HG03139 (cell line): Measurements from ENCODE around the gene SSC4D.

Source experiments
- ATAC-seq: cut with Tn5 transposase; IDR thresholded peaks from one replicate; pipeline ENCODE4 v1.9.1; 2021; ENCODE audit not compliant: unreplicated experiment

The SSC4D gene

DNA sequence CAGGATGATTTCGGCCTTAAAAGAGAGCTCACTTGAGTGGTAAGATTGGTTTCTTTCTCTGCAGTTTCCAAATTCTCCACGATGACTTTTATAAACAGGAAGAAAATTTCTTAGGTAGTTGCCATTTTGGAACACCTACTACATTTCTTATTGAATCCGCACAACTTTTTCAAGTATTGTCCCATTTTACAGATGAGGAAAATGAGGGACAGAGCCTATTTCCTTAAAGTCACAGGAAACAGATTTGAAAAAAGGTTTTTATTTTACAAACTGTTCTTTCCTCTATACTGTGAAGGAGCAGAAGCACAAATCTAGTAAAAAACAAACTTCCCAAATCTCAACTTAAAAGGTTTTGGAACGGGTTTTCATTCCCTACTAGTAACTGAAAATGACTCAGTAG is 53.4 kb downstream of the SSC4D start:
- no peak for ATAC-seq

- no peak for ATAC-seq
Observed at GRCh38 chr7:76354981-76355730, 54.3 kb downstream of the SSC4D start.

DNA sequence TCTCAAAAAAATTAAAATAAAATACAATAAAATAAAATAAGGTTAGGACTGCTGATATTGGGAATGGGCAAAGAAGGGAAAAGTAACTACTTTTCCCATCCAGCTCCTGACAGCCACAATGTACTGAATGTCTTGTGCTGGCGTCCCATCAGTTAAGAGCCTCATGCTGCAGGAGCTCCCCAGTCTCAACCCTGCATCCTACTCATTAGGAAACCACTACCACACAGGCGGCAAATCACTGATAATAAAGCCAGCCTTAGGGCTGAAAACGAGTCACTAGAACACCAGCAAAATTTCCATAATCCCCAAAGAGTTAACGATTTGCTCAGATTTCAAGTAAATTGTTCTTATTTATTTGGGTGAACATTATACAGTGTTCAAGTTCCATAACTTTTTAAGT is 55.0 kb downstream of the SSC4D start:
- ATAC-seq: no peak

- ATAC-seq: no peak
Observed at GRCh38 chr7:76353744-76354143, 55.8 kb downstream of the SSC4D start.

DNA sequence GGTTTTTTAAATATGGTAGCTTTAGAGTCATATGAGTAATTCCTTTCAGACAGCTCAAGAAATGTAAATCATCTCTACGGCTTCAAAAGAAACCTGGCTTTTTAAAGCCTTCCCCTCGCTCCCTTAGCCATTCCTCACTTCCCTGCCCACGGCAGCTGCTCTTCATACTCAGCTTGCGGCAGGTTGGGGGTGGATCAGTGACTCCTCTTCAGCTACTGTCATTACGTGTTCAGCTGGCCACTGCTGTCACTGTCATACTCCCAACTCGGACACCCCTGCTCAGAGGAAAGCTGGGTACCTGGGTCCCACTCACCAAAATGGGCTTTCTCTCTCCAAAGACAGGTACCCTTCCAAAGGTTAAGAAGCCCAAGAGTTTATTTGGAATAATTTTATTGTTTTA is 57.3 kb downstream of the SSC4D start:
- no peak for ATAC-seq

DNA sequence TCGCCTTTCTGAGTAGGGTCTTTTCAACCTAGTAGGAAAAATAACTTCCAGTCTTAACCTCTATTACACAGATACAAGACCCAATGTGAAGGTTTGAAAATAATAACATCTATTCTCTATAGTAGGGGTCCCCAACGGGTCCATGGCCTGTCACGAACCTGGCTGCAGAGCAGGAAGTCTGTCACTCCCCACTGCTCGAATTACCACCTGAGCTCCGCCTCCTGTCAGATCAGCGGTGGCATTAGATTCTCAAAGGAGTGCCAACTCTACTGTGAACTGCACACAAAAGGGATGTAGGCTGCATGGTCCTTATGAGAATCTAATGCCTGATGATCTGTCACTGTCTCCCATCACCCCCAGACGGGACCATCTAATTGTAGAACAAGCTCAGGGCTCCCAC is 58.1 kb downstream of the SSC4D start:
- no peak for ATAC-seq

DNA sequence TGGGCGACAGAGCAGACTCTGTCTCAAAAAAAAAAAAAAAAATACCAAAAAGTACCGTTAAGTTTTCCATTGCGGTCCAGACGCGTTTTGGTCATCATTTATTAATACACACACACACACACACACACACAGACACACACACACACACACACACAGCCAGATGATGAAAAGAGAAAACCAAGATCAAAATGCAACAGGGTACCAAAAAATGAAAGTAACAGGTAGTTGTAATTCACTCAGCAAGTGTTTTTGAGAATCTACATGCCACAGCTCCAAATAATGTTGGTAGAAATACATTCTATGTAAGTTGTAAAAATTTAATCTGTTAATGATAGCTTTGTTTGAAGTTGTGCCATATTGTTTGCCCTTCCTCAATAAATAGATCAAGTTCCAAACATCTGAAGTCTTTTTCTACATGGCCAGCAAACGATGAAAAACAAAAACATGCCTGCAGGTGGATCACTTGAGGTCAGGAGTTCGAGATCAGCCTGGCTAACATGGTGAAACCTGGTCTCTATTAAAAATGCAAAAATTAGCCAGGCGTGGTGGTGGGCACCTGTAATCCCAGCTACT is 60.1 kb downstream of the SSC4D start:
- ATAC-seq: no peak

DNA sequence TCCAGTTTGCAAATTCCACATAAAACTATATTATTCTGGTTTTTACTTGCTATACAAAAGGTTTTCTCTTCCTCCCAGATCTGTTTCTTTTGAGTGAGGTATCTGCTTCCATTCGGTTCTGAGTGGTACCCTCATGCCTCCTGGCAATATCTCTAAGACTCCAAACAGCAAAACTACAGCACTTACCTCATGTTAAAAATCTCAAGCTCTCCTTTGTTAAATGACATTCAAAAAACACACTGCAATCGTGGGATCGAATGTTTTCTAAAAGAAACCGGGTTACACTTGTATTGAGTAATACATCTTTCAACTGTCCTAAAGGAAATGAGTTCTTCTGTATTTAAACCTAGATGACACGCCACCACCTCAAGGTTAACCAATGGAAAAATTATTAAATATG is 61.8 kb downstream of the SSC4D start:
- no peak for ATAC-seq

DNA sequence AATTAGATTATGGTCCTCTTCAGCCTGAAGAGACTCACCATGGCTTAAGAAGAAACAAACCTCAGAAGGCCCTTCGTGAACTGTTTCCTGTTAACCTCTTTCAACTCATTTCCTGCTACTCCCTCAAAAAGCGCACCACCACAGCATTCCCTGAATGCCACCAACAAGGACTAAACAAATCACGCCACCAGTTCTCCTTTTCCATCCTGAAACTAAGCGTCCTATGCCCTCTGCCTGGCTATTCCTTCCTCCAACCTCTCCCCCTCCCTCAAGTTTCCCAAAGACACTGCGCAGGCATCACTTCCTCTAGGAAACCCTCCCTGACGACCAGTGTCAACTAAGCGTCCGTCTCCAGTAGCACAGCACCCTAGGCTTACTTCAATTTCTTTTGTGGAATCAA is 62.7 kb downstream of the SSC4D start:
- ATAC-seq: no peak

DNA sequence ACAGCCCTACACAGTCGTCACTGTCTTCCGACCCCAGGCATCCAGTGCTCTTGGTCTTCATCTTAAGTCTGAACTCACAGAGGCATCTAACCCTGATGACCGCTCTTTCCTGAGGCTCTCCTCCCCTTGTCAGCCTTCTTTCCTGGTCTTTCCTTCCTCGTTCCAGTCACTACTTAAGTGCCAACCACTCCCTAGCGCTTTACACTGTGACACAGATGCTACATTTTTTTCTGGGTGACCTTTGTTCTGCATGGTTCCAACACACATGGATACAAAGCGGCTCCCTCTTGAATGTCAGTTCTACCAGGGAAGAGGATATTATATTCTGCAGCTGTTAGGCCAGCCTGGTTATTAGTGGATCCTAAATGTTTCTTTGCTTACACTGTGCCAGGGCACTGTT is 63.4 kb downstream of the SSC4D start:
- no peak for ATAC-seq

- no peak for ATAC-seq
Observed at GRCh38 chr7:76343931-76344321, 65.6 kb downstream of the SSC4D start.

DNA sequence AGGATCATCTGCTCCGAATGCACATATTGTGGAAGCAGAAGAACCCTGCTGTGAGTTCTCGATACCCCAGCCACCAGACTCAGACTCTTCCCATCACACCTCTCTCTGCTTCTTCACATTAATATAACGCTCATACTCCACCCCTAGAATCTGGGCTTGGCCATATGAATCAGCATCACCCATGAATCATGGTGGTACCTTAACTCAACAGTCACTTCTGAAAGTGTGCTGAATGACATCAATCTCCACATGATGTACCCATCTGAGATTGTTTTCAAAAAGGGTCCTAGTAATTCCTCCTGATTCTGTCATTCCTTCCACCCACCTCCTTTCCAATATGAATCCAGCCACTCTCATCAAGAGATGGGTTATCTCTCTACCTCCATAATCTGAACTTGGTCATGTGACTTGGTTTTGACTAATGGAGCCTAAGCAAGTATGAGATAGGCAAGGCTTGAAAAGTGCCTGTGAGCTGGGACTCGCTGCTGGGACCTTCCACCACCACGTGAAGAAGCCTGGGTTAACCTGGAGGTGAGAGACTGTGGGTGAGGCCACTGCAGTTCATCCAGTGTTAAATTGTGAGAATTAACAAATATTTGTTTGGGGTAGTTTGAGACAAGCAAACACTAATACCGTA is 66.1 kb downstream of the SSC4D start:
- no peak for ATAC-seq

- no peak for ATAC-seq
Observed at GRCh38 chr7:76342222-76342621, 67.3 kb downstream of the SSC4D start.

- ATAC-seq: no peak
Observed at GRCh38 chr7:76340617-76341131, 68.8 kb downstream of the SSC4D start.
